NB4 (cell line): ENCODE results near the gene EGFL7.

Experiments used
- DNase-seq: peaks from one replicate; pipeline ENCODE4 v3.0.0; 2010; ENCODE audit warnings: low read depth
- H3K4me3 ChIP-seq: one replicate; pipeline ENCODE4 v1.5.1; 2011; ENCODE audit warnings: mild to moderate bottlenecking, low read depth, low read length, moderate library complexity
- CTCF ChIP-seq: IDR thresholded peaks from one replicate; pipeline ENCODE4 v1.5.1; 2012; ENCODE audit warnings: low read depth, low read length
- MAX ChIP-seq: IDR thresholded peaks from 2 replicates; pipeline ENCODE4 v1.6.1; 2011; ENCODE audit warnings: low read depth, low read length
- MYC ChIP-seq: IDR thresholded peaks from 2 replicates; pipeline ENCODE4 v1.6.1; 2011; ENCODE audit warnings: low read depth, low read length
- POLR2A ChIP-seq: IDR thresholded peaks from 2 replicates; pipeline ENCODE4 v1.6.1; 2011; ENCODE audit warnings: mild to moderate bottlenecking; ENCODE audit not compliant: insufficient read length; ENCODE audit errors: extremely low read depth

EGFL7 gene

GRCh38 chr9:136646827-136647711, 15.6 kb upstream of the EGFL7 start:
- no peak overlapping the region for H3K4me3 ChIP-seq
- TF ChIP-seq MYC (no peak), MAX (no peak), CTCF (no peak), POLR2A (no peak)
- DNase-seq: no peak

GRCh38 chr9:136648751-136649150, 14.0 kb upstream of the EGFL7 start:
- no peak for DNase-seq
- TF ChIP-seq MAX (no peak), POLR2A (no peak), CTCF (no peak), MYC (no peak)
- H3K4me3 ChIP-seq: no peak overlapping the region

- no peak for DNase-seq
- H3K4me3 ChIP-seq: no peak overlapping the region
- TF ChIP-seq POLR2A (no peak), MYC (no peak), MAX (no peak), CTCF (no peak)
Measured at GRCh38 chr9:136650021-136650420, 12.7 kb upstream of the EGFL7 start.

GRCh38 chr9:136650648-136651047, 12.1 kb upstream of the EGFL7 start:
- H3K4me3 ChIP-seq: no peak overlapping the region
- TF ChIP-seq MAX (no peak), CTCF (no peak), MYC (no peak), POLR2A (no peak)
- no peak for DNase-seq

GRCh38 chr9:136651860-136652259, 10.9 kb upstream of the EGFL7 start:
- DNase-seq: no peak
- H3K4me3 ChIP-seq: no peak overlapping the region
- TF ChIP-seq MYC (no peak), CTCF (no peak), POLR2A (no peak), MAX (no peak)
